T-helper 2 cell treated with Interferon-gamma antibody and Interleukin-4, amounts not matched to agents 100 ng/mL and 5 ng/mL, for 36 hours (primary cell): ENCODE measurements around the gene ACO2. TPM values are rescaled to one million over a fixed set of nuclear protein-coding genes. Genes with fewer than 3 reads are reported as not detected.
"Not testable (repeated sequence)": the region's sequence is repeated elsewhere in the genome, so short reads cannot be mapped to it uniquely, and the experiment has no call there.

Experiments
- intact Hi-C: fragments of 100-400 bp; cut with micrococcal nuclease; formaldehyde crosslinking; loops from one replicate; pipeline ENCODE4 v1.15.1; 2023
- total RNA-seq: library from RNA; stranded (reverse); gene quantifications from 2 replicates; pipeline ENCODE4 v1.2.3, GENCODE V29; 2022

Gene ACO2
- 82.6 and 87.8 TPM in 2 replicates for total RNA-seq

- intact Hi-C loops, result loop anchor here (1.0 to 10.0 kb wide), 7 partner anchors 20 to 476 kb away; partner anchors contain the start of genes CENPM, DESI1, RANGAP1 and TEF
Measured at GRCh38 chr22:41468381-41469217, at the start of gene ACO2, which contains the start of gene PHF5A. TSS of gene ACO2 (plus strand) at chr22:41469117. CDS start at chr22:41469147, 30 bp downstream. TSS of gene PHF5A (minus strand) at chr22:41468692. CDS start at chr22:41468653, 39 bp downstream.

GRCh38 chr22:41425660-41426365 lies 43.1 kb upstream of the ACO2 start:
- intact Hi-C loops, result no loop called here

GRCh38 chr22:41429232-41429950 lies 39.5 kb upstream of the ACO2 start:
- intact Hi-C loops, result no loop called here

- intact Hi-C loops, result no loop called here
Measured at GRCh38 chr22:41429951-41430332, 39.0 kb upstream of the ACO2 start.

GRCh38 chr22:41431656-41432055 lies 37.3 kb upstream of the ACO2 start:
- intact Hi-C loops, result no loop called here

- intact Hi-C loops, result not testable (repeated sequence)
Measured at GRCh38 chr22:41433480-41433879, 35.4 kb upstream of the ACO2 start.

GRCh38 chr22:41434361-41435003 lies 34.4 kb upstream of the ACO2 start:
- intact Hi-C loops, result not testable (repeated sequence)

- intact Hi-C loops, result no loop called here
Measured at GRCh38 chr22:41435560-41435959, 33.4 kb upstream of the ACO2 start.

- intact Hi-C loops, result no loop called here
Measured at GRCh38 chr22:41436322-41437113, 32.4 kb upstream of the ACO2 start.

GRCh38 chr22:41437198-41437597 lies 31.7 kb upstream of the ACO2 start:
- intact Hi-C loops, result no loop called here

- intact Hi-C loops, result loop anchor here (10.0 kb wide), 2 partner anchors 586 to 806 kb away; partner anchors contain the start of genes MRTFA, ST13 and XPNPEP3
Measured at GRCh38 chr22:41440511-41440910, 28.4 kb upstream of the ACO2 start.

GRCh38 chr22:41442240-41442792 lies 26.6 kb upstream of the ACO2 start:
- intact Hi-C loops, result loop anchor here (10.0 kb wide), 2 partner anchors 588 to 808 kb away; partner anchors contain the start of genes MRTFA, ST13 and XPNPEP3

GRCh38 chr22:41444360-41445128 lies 24.4 kb upstream of the ACO2 start:
- intact Hi-C loops, result loop anchor here (1.0 to 10.0 kb wide), 5 partner anchors 25 to 810 kb away; partner anchors contain the start of genes ACO2, DESI1, MRTFA and ST13

GRCh38 chr22:41445129-41446056 lies 23.5 kb upstream of the ACO2 start:
- intact Hi-C loops, result loop anchor here (10.0 kb wide), 2 partner anchors 591 to 811 kb away; partner anchors contain the start of genes MRTFA, ST13 and XPNPEP3

GRCh38 chr22:41446057-41446501 lies 22.8 kb upstream of the ACO2 start:
- intact Hi-C loops, result loop anchor here (10.0 kb wide), 2 partner anchors 591 to 811 kb away; partner anchors contain the start of genes MRTFA, ST13 and XPNPEP3

GRCh38 chr22:41446639-41447434 lies 22.1 kb upstream of the ACO2 start, which contains the start of gene TOB2:
TSS of gene TOB2 (minus strand) at chr22:41446801. CDS start at chr22:41437345, 9,456 bp downstream.
- intact Hi-C loops, result loop anchor here (10.0 kb wide), 2 partner anchors 592 to 812 kb away; partner anchors contain the start of genes MRTFA, ST13 and XPNPEP3
